HCT116 (cell line): ENCODE results near the gene JDP2. TPM values are rescaled to one million over a fixed set of nuclear protein-coding genes. Genes with fewer than 3 reads are reported as not detected.
A peak's percentile ranks its signal among the peaks of the same experiment; 100 is the strongest.

ENCODE experiments used
- ATAC-seq: fragments of 200-7000 bp; cut with Tn5 transposase; 2 replicates; pipeline ENCODE4 v1.9.1; 2020; ENCODE audit warnings: mild to moderate bottlenecking, moderate library complexity
- BruUV-seq: library from RNA; stranded (reverse); fragments of 400-500 nt; replicated peaks from 2 replicates; lab custom pipeline; 2021; lab: Mats Ljungman, UMichigan
- CTCF ChIA-PET: fragments of 300-600 bp; sonication (Branson Sonifier 250); formaldehyde crosslinking; loops from one replicate; lab custom pipeline; 2021; ENCODE audit warnings: antibody characterized with exemption; lab: Charles Lee
- POLR2A ChIA-PET: fragments of 300-600, 350-600 bp; sonication (Branson Sonifier 250); formaldehyde crosslinking; loops from one replicate; lab custom pipeline; 2021; ENCODE audit warnings: antibody characterized with exemption; lab: Charles Lee
- RAD21 ChIA-PET, 2 experiments: fragments of 300-600 bp; sonication (Branson Sonifier 250); formaldehyde crosslinking; loops; one replicate each; lab custom pipeline; 2023; ENCODE audit warnings: low total read pairs in 2 of 2; ENCODE audit not compliant: uncharacterized antibody in 2 of 2, unreplicated experiment in 2 of 2, low non-redundant PET in 1 of 2; lab: Charles Lee
- DNase-seq: peaks from one replicate; pipeline ENCODE4 v3.0.0-alpha.2; 2010; ENCODE audit warnings: low read depth, low spot score
- H2AFZ ChIP-seq: fragments of 200-600 bp; shearing (Covaris generic), sonication (generic); 2 replicates; pipeline ENCODE4 v1.6.1; 2017; ENCODE audit warnings: low read depth, mixed run types, mixed read lengths, antibody characterized with exemption, low read length; ENCODE audit not compliant: poor library complexity, severe bottlenecking
- H3K27ac ChIP-seq: 2 replicates; pipeline ENCODE4 v1.5.1; 2012; ENCODE audit warnings: low read depth, low read length
- H3K27me3 ChIP-seq: fragments of 200-600 bp; sonication (generic); 2 replicates; pipeline ENCODE4 v1.6.1; 2016; ENCODE audit warnings: mixed run types, low read length, mixed read lengths; ENCODE audit not compliant: insufficient read depth
- H3K36me3 ChIP-seq, 2 experiments: fragments of 200-500 bp in 1 of 2; fragments of 200-600 bp in 1 of 2; sonication (Bioruptor generic) in 1 of 2; sonication (generic) in 1 of 2; 2 replicates each; pipeline versions ENCODE4 v1.5.1 to v1.6.1; 2014 to 2016; ENCODE audit warnings: low read length in 2 of 2, inconsistent platforms in 1 of 2, mixed read lengths in 1 of 2, mixed run types in 1 of 2; ENCODE audit not compliant: insufficient read depth in 2 of 2, control insufficient read depth in 1 of 2
- H3K4me1 ChIP-seq, 2 experiments: fragments of 200-600 bp in 1 of 2; sonication (generic) in 1 of 2; 2 replicates each; pipeline versions ENCODE4 v1.5.1 to v1.6.1; 2012 to 2017; ENCODE audit warnings: low read length in 2 of 2, inconsistent platforms in 1 of 2, mild to moderate bottlenecking in 1 of 2, mixed read lengths in 1 of 2, mixed run types in 1 of 2, moderate library complexity in 1 of 2; ENCODE audit not compliant: insufficient read depth in 2 of 2, control insufficient read depth in 1 of 2
- H3K4me2 ChIP-seq: fragments of 200-600 bp; sonication (generic); 2 replicates; pipeline ENCODE4 v1.6.1; 2017; ENCODE audit warnings: mixed run types, low read length, mixed read lengths
- H3K4me3 ChIP-seq, 2 experiments: fragments of 200-600 bp in 1 of 2; sonication (generic) in 1 of 2; replicated peaks in 1 of 2; 2 replicates each; pipeline ENCODE4 v1.5.1; 2011 to 2016; ENCODE audit warnings: low read length in 2 of 2, control low read depth in 1 of 2, low read depth in 1 of 2, mild to moderate bottlenecking in 1 of 2, mixed read lengths in 1 of 2, mixed run types in 1 of 2
- H3K79me2 ChIP-seq: fragments of 200-600 bp; sonication (generic); 2 replicates; pipeline ENCODE4 v1.6.1; 2017; ENCODE audit warnings: mild to moderate bottlenecking, mixed run types, low read length, moderate library complexity, mixed read lengths; ENCODE audit not compliant: insufficient read depth
- H3K9ac ChIP-seq: fragments of 200-600 bp; sonication (generic); 2 replicates; pipeline ENCODE4 v1.6.1; 2016; ENCODE audit warnings: low read length, mixed read lengths
- H3K9me2 ChIP-seq: fragments of 200-600 bp; sonication (generic), shearing (Covaris generic); 2 replicates; pipeline ENCODE4 v1.6.1; 2017; ENCODE audit warnings: mixed run types, mild to moderate bottlenecking, moderate library complexity; ENCODE audit not compliant: insufficient read depth
- H3K9me3 ChIP-seq, 2 experiments: fragments of 200-500 bp in 1 of 2; fragments of 200-600 bp in 1 of 2; sonication (Bioruptor generic) in 1 of 2; sonication (generic) in 1 of 2; 2 replicates each; pipeline ENCODE4 v1.6.1; 2014 to 2017; ENCODE audit warnings: low read length in 2 of 2, mixed read lengths in 2 of 2, inconsistent platforms in 1 of 2, low read depth in 1 of 2, mild to moderate bottlenecking in 1 of 2, mixed run types in 1 of 2, moderate library complexity in 1 of 2; ENCODE audit not compliant: control insufficient read depth in 1 of 2, insufficient read depth in 1 of 2
- H4K20me1 ChIP-seq: fragments of 200-600 bp; sonication (generic), shearing (Covaris generic); 2 replicates; pipeline ENCODE4 v1.6.1; 2017; ENCODE audit warnings: mixed run types, mild to moderate bottlenecking, moderate library complexity; ENCODE audit not compliant: insufficient read depth
- CBX3 ChIP-seq: IDR thresholded peaks from 2 replicates; pipeline ENCODE4 v1.6.1; 2012; ENCODE audit warnings: low read depth
- JUND ChIP-seq: IDR thresholded peaks from 2 replicates; pipeline ENCODE4 v1.6.1; 2012
- POLR2A ChIP-seq: IDR thresholded peaks from 2 replicates; pipeline ENCODE4 v1.7.0; 2011; ENCODE audit warnings: borderline replicate concordance; ENCODE audit not compliant: insufficient read depth, insufficient read length; ENCODE audit errors: extremely low read depth
- RAD21 ChIP-seq: IDR thresholded peaks from 2 replicates; pipeline ENCODE4 v1.6.1; 2012; ENCODE audit warnings: low read depth, mild to moderate bottlenecking
- SIN3A ChIP-seq: IDR thresholded peaks from 2 replicates; pipeline ENCODE4 v1.6.1; 2012; ENCODE audit warnings: low read depth
- TCF7L2 ChIP-seq: IDR thresholded peaks from 2 replicates; pipeline ENCODE4 v1.7.0; 2011; ENCODE audit warnings: borderline replicate concordance, inconsistent platforms; ENCODE audit not compliant: insufficient read depth, insufficient read length; ENCODE audit errors: extremely low read depth
- YY1 ChIP-seq: IDR thresholded peaks from 2 replicates; pipeline ENCODE4 v1.6.1; 2011; ENCODE audit warnings: low read length, low read depth, moderate library complexity, mild to moderate bottlenecking; ENCODE audit not compliant: insufficient replicate concordance; ENCODE audit errors: extremely low read depth
- ZFX ChIP-seq: fragments of 450-650 bp; IDR thresholded peaks from 2 replicates; pipeline ENCODE4 v1.6.1; 2017
- ZNF274 ChIP-seq: fragments of 200-500 bp; sonication (Bioruptor generic); IDR thresholded peaks from 2 replicates; pipeline ENCODE4 v1.6.1; 2014; ENCODE audit warnings: mild to moderate bottlenecking, low read depth, low read length, inconsistent platforms
- intact Hi-C: fragments of 100-400 bp; cut with micrococcal nuclease; formaldehyde crosslinking; loops from 2 replicates; pipeline ENCODE4 v1.10.0; 2022
- total RNA-seq: library from RNA; stranded (reverse); gene quantifications from one replicate; pipeline ENCODE4 v1.2.1, GENCODE V29; 2021; ENCODE audit not compliant: unreplicated experiment
- TF ChIP-seq, protein P1 (sequence below): IDR thresholded peaks from 2 replicates; pipeline ENCODE4 v1.6.1; 2012; ENCODE audit warnings: low read depth
- TF ChIP-seq, protein P2 (sequence below), 3 experiments: fragments of 200-600 bp in 1 of 3; sonication (generic) in 1 of 3; IDR thresholded peaks in 2 of 3; conservative IDR thresholded peaks in 1 of 3; 2 replicates each; pipeline ENCODE4 v1.5.1; 2012 to 2017; ENCODE audit warnings: low read depth in 2 of 3, low read length in 2 of 3, antibody characterized with exemption in 1 of 3, borderline replicate concordance in 1 of 3, control low read depth in 1 of 3, mild to moderate bottlenecking in 1 of 3, mixed read lengths in 1 of 3, mixed run types in 1 of 3, moderate library complexity in 1 of 3; ENCODE audit not compliant: insufficient read depth in 1 of 3

Gene JDP2
- total RNA-seq, 1 experiment from 2014 or later, result 25.4 TPM

DNA sequence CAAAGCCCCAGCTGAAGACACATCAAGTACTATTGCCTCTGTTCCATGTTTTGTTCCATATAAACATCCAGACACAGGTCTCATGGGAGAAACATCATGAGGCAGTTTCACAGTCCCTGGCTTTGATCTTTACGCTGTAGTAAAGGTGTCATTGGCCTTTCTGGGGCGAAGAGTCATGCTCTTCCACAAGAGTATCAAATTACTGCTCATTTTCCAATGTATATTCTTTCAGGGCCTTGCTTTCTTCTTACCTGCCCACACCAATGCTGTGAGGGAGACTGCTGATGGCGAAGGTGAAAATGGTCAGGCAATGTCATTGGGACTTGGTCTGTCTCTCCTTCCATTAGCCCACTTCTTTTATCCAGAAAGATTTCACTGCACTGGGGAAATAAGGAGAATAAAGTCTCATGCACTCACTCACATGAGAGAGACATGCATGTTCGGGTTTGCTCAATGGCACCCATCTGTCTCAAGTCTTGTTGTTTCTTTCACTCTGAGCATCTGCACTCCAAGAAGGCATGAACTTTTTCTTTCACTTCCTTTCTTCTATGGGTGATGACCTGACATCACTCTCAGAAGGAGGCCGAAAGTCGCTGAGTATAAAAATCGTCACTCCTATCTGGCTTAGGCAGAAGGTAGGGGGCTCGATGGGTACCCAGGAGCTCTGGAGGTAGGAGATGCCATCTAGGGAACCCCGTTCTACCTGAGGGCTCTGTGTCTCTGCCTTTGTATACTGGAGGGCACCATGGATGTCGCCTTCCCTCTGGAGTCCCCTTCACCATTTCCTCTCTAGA, 1.3 kb upstream of the JDP2 start:
- Histone ChIP-seq H3K4me3 (peak overlapping the region in 1 of 2 experiments; percentile 59; a peak in 1 of 4 replicates), H3K36me3 (no peaks in the 10 kb centered on the region), H3K9me2 (no peaks in the 10 kb centered on the region), H3K4me1 (peaks cover 25 to 31% of the 10 kb centered on the region in 2 experiments), H4K20me1 (no peaks in the 10 kb centered on the region), H2AFZ (no peak overlapping the region), H3K79me2 (no peaks in the 10 kb centered on the region), H3K27me3 (no peaks in the 10 kb centered on the region), H3K9ac (no peak overlapping the region), H3K9me3 (peaks cover 0 to 8% of the 10 kb centered on the region in 2 experiments; a peak in 1 of 4 replicates), H3K27ac (peak overlapping the region; percentile 71; the same call in 1 of the 2 replicates), H3K4me2 (peak overlapping the region; percentile 75)
- DNase-seq, result no peak
- BruUV-seq, result no TSS peak
- POLR2A ChIA-PET, result no interaction called here
- intact Hi-C loops, result no loop called here
- CTCF ChIA-PET, result no interaction called here
- no peak for ATAC-seq
- TF ChIP-seq TCF7L2 (peak; percentile 76), CBX3 (no peak)
- RAD21 ChIA-PET, result no interaction called here

DNA sequence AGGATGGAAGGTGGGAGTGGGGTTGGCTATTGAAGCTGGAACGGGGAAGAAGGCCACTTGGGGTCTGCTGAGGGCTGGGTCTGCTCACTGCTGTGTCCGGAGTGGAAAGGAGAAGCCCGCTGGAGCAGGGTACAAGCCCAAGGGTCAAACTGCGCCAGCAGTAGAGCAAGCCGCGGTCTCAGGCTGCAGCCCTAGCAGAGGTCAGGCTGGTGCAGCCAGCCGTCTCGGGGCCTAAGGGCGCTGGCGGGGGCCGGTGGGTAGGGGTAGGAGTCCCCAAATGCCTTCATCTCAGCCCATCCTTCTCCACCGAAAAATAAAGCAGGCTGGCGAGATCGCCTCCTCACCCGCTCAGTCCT, 718 bp upstream of the JDP2 start:
- H3K36me3 ChIP-seq, result no peaks in the 10 kb centered on the region
- H3K9ac ChIP-seq, result peak overlapping the region; percentile 39; the same call in 1 of the 2 replicates
- peak overlapping the region; percentile 75 for H3K4me2 ChIP-seq
- no peaks in the 10 kb centered on the region for H3K9me2 ChIP-seq
- peak overlapping the region; percentile 71; the same call in 1 of the 2 replicates for H3K27ac ChIP-seq
- DNase-seq (no peak), ATAC-seq (no peak)
- no peaks in the 10 kb centered on the region for H4K20me1 ChIP-seq
- RAD21 ChIA-PET, result no interaction called here
- POLR2A ChIA-PET, result no interaction called here
- no peak overlapping the region for H2AFZ ChIP-seq
- H3K79me2 ChIP-seq, result no peaks in the 10 kb centered on the region
- peaks cover 0 to 8% of the 10 kb centered on the region in 2 experiments; a peak in 1 of 4 replicates for H3K9me3 ChIP-seq
- BruUV-seq, result no TSS peak
- H3K4me3 ChIP-seq, result peak overlapping the region; percentile 51 to 59
- intact Hi-C loops, result no loop called here
- peaks cover 25 to 31% of the 10 kb centered on the region in 2 experiments for H3K4me1 ChIP-seq
- CTCF ChIA-PET, result no interaction called here
- no peaks in the 10 kb centered on the region for H3K27me3 ChIP-seq
- TF ChIP-seq POLR2A (no peak), RAD21 (no peak), JUND (no peak), TCF7L2 (no peak), SIN3A (no peak), YY1 (no peak), ZNF274 (no peak), ZFX (no peak), CBX3 (no peak)
- TF ChIP-seq, protein P1, sequence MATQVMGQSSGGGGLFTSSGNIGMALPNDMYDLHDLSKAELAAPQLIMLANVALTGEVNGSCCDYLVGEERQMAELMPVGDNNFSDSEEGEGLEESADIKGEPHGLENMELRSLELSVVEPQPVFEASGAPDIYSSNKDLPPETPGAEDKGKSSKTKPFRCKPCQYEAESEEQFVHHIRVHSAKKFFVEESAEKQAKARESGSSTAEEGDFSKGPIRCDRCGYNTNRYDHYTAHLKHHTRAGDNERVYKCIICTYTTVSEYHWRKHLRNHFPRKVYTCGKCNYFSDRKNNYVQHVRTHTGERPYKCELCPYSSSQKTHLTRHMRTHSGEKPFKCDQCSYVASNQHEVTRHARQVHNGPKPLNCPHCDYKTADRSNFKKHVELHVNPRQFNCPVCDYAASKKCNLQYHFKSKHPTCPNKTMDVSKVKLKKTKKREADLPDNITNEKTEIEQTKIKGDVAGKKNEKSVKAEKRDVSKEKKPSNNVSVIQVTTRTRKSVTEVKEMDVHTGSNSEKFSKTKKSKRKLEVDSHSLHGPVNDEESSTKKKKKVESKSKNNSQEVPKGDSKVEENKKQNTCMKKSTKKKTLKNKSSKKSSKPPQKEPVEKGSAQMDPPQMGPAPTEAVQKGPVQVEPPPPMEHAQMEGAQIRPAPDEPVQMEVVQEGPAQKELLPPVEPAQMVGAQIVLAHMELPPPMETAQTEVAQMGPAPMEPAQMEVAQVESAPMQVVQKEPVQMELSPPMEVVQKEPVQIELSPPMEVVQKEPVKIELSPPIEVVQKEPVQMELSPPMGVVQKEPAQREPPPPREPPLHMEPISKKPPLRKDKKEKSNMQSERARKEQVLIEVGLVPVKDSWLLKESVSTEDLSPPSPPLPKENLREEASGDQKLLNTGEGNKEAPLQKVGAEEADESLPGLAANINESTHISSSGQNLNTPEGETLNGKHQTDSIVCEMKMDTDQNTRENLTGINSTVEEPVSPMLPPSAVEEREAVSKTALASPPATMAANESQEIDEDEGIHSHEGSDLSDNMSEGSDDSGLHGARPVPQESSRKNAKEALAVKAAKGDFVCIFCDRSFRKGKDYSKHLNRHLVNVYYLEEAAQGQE, result no peak
- TF ChIP-seq, protein P2, sequence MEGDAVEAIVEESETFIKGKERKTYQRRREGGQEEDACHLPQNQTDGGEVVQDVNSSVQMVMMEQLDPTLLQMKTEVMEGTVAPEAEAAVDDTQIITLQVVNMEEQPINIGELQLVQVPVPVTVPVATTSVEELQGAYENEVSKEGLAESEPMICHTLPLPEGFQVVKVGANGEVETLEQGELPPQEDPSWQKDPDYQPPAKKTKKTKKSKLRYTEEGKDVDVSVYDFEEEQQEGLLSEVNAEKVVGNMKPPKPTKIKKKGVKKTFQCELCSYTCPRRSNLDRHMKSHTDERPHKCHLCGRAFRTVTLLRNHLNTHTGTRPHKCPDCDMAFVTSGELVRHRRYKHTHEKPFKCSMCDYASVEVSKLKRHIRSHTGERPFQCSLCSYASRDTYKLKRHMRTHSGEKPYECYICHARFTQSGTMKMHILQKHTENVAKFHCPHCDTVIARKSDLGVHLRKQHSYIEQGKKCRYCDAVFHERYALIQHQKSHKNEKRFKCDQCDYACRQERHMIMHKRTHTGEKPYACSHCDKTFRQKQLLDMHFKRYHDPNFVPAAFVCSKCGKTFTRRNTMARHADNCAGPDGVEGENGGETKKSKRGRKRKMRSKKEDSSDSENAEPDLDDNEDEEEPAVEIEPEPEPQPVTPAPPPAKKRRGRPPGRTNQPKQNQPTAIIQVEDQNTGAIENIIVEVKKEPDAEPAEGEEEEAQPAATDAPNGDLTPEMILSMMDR (IDR thresholded peaks at IDR 0.05 in 2 of 3, conservative IDR thresholded peaks at IDR 0.05 in 1 of 3; ENCODE audit: borderline replicate concordance in 1 of 3, insufficient read depth in 1 of 3, low read depth in 2 of 3, low read length in 2 of 3), result no peak
